AG20443 (cell line): Measurements from ENCODE around the gene MROH9.

Experiments used
- DNase-seq: peaks from one replicate; pipeline ENCODE4 v3.0.0; 2012; ENCODE audit warnings: low spot score, mixed read lengths

MROH9 gene

GRCh38 chr1:171081763-171082201, 146.4 kb downstream of the MROH9 start:
- no peak for DNase-seq

- no peak for DNase-seq
Measured at GRCh38 chr1:171082606-171083005, 147.3 kb downstream of the MROH9 start.

- no peak for DNase-seq
Measured at GRCh38 chr1:171083222-171083621, 147.9 kb downstream of the MROH9 start.

- no peak for DNase-seq
Measured at GRCh38 chr1:171084091-171084490, 148.8 kb downstream of the MROH9 start.

- DNase-seq = no peak
Measured at GRCh38 chr1:171084870-171085269, 149.5 kb downstream of the MROH9 start.

GRCh38 chr1:171087896-171088295, 152.6 kb downstream of the MROH9 start:
- DNase-seq = no peak

- DNase-seq = no peak
Measured at GRCh38 chr1:171090604-171091003, 155.3 kb downstream of the MROH9 start, which contains the start of gene FMO3. Gene FMO3 (plus strand): TSS chr1:171090905. CDS start chr1:171092659, 1,754 bp downstream.

- DNase-seq = no peak
Measured at GRCh38 chr1:171103862-171104261, 168.5 kb downstream of the MROH9 start.

GRCh38 chr1:171107262-171107940, 172.1 kb downstream of the MROH9 start:
- no peak for DNase-seq

- no peak for DNase-seq
Measured at GRCh38 chr1:171107969-171108368, 172.6 kb downstream of the MROH9 start.

- no peak for DNase-seq
Measured at GRCh38 chr1:171109966-171110365, 174.6 kb downstream of the MROH9 start.

GRCh38 chr1:171110621-171111326, 175.4 kb downstream of the MROH9 start:
- DNase-seq = no peak

GRCh38 chr1:171112119-171112518, 176.8 kb downstream of the MROH9 start:
- no peak for DNase-seq

- no peak for DNase-seq
Measured at GRCh38 chr1:171113382-171113781, 178.0 kb downstream of the MROH9 start.
